ENCODE data around the gene MYH6. TPM values are rescaled to one million over a fixed set of nuclear protein-coding genes. Genes with fewer than 3 reads are reported as not detected.
"Not testable (repeated sequence)": the region's sequence is repeated elsewhere in the genome, so short reads cannot be mapped to it uniquely, and the experiment has no call there.

The MYH6 gene
- total and polyA plus RNA-seq, 4 donors: 0.05 to 0.17 (median 0.06) TPM; not detected in 1

DNA sequence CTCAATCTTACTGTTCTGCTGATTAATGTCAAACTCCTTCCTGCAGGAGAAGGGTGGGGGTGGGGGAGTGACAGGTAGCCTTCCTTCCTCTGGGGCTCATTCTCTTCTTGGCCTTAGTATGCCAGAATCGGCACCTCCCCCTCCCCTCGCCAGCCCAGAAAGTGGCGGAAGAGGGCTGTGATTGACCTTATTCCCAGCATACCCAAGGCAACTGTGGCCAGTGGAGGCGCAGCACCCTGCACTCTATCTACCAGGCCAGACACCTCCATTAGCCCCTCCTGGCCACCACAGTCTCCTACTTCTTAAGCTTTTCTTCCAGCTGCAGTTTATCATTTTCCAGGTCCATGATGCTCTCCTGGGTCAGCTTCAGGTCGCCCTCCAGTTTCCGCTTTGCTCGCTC, 15.5 kb downstream of the MYH6 start:
- no peaks in the 10 kb centered on the region for H3K4me1 ChIP-seq (ENCODE audit: control insufficient read depth in 4 of 4, insufficient read depth in 4 of 4, low read length in 3 of 4)
- H3K27me3 ChIP-seq (ENCODE audit: control insufficient read depth in 4 of 4, insufficient read depth in 4 of 4, low read length in 3 of 4): no peaks in the 10 kb centered on the region
- DNase-seq (ENCODE audit: low spot score): no peak
- no peak overlapping the region for H3K9ac ChIP-seq (ENCODE audit: low read depth in 1 of 2, low read length in 2 of 2)
- TF ChIP-seq, protein P1, sequence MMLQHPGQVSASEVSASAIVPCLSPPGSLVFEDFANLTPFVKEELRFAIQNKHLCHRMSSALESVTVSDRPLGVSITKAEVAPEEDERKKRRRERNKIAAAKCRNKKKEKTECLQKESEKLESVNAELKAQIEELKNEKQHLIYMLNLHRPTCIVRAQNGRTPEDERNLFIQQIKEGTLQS (IDR thresholded peaks at IDR 0.05): no peak
- no peak for TF ChIP-seq RXRA (IDR thresholded peaks at IDR 0.05)
- TF ChIP-seq JUND (IDR thresholded peaks at IDR 0.05): no peak
- TF ChIP-seq FOXA2 (IDR thresholded peaks at IDR 0.05): no peak
- no peak for TF ChIP-seq HNF4G (IDR thresholded peaks at IDR 0.05)
- TF ChIP-seq, protein P2, sequence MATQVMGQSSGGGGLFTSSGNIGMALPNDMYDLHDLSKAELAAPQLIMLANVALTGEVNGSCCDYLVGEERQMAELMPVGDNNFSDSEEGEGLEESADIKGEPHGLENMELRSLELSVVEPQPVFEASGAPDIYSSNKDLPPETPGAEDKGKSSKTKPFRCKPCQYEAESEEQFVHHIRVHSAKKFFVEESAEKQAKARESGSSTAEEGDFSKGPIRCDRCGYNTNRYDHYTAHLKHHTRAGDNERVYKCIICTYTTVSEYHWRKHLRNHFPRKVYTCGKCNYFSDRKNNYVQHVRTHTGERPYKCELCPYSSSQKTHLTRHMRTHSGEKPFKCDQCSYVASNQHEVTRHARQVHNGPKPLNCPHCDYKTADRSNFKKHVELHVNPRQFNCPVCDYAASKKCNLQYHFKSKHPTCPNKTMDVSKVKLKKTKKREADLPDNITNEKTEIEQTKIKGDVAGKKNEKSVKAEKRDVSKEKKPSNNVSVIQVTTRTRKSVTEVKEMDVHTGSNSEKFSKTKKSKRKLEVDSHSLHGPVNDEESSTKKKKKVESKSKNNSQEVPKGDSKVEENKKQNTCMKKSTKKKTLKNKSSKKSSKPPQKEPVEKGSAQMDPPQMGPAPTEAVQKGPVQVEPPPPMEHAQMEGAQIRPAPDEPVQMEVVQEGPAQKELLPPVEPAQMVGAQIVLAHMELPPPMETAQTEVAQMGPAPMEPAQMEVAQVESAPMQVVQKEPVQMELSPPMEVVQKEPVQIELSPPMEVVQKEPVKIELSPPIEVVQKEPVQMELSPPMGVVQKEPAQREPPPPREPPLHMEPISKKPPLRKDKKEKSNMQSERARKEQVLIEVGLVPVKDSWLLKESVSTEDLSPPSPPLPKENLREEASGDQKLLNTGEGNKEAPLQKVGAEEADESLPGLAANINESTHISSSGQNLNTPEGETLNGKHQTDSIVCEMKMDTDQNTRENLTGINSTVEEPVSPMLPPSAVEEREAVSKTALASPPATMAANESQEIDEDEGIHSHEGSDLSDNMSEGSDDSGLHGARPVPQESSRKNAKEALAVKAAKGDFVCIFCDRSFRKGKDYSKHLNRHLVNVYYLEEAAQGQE (IDR thresholded peaks at IDR 0.05): no peak
- no peak for TF ChIP-seq SP1 (IDR thresholded peaks at IDR 0.05)
- TF ChIP-seq RAD21 (IDR thresholded peaks at IDR 0.05): no peak
- TF ChIP-seq NR2F2 (IDR thresholded peaks at IDR 0.05): no peak
- TF ChIP-seq, protein P3, sequence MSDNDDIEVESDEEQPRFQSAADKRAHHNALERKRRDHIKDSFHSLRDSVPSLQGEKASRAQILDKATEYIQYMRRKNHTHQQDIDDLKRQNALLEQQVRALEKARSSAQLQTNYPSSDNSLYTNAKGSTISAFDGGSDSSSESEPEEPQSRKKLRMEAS (IDR thresholded peaks at IDR 0.05): no peak
- no peak for TF ChIP-seq HNF4A (conservative IDR thresholded peaks at IDR 0.05)
- TF ChIP-seq, protein P4, sequence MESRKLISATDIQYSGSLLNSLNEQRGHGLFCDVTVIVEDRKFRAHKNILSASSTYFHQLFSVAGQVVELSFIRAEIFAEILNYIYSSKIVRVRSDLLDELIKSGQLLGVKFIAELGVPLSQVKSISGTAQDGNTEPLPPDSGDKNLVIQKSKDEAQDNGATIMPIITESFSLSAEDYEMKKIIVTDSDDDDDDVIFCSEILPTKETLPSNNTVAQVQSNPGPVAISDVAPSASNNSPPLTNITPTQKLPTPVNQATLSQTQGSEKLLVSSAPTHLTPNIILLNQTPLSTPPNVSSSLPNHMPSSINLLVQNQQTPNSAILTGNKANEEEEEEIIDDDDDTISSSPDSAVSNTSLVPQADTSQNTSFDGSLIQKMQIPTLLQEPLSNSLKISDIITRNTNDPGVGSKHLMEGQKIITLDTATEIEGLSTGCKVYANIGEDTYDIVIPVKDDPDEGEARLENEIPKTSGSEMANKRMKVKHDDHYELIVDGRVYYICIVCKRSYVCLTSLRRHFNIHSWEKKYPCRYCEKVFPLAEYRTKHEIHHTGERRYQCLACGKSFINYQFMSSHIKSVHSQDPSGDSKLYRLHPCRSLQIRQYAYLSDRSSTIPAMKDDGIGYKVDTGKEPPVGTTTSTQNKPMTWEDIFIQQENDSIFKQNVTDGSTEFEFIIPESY (IDR thresholded peaks at IDR 0.05): no peak
- no peak for TF ChIP-seq EGR1 (IDR thresholded peaks at IDR 0.05; ENCODE audit: low read depth in 2 of 2)
- no peak for TF ChIP-seq FOXA1 (IDR thresholded peaks at IDR 0.05)
- TF ChIP-seq GABPA (IDR thresholded peaks at IDR 0.05 in 1 of 2, conservative IDR thresholded peaks at IDR 0.05 in 1 of 2): no peak
- no peak for TF ChIP-seq YY1 (IDR thresholded peaks at IDR 0.05)
- no peaks in the 10 kb centered on the region for H3K9me3 ChIP-seq (ENCODE audit: control insufficient read depth in 4 of 4, low read length in 3 of 4)
- H3K36me3 ChIP-seq (ENCODE audit: control insufficient read depth in 4 of 4, insufficient read depth in 3 of 4, low read depth in 1 of 4, low read length in 3 of 4): no peaks in the 10 kb centered on the region
- no peak overlapping the region for H3K4me3 ChIP-seq (ENCODE audit: low read depth in 1 of 3, low read length in 3 of 3)
- H3K27ac ChIP-seq (ENCODE audit: low read depth in 1 of 2, low read length in 2 of 2): no peak overlapping the region
- 82% methylated on average over 7 of the region's 7 CpGs for WGBS

DNA sequence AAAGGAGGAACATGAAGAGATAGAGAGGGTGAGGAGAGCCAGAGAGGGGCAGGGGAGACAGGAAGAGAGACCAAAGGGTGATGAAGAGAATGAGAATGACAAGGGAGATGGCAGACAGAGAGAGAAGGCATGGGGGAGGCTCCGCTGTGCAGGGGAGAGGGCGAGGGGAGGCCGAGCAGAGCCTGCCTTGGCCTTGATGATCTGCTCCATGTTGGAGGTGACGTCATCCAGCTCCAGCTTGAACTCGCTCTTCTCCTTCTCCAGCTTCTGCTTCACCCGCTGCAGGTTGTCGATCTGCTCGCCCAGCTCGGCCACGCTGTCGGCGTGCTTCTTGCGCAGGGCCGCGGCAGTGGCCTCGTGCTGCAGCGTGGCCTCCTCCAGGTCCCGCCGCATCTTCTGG, 18.2 kb downstream of the MYH6 start:
- not testable (repeated sequence) for H3K27ac ChIP-seq (ENCODE audit: low read depth in 1 of 2, low read length in 2 of 2); H3K36me3 ChIP-seq (ENCODE audit: control insufficient read depth in 4 of 4, insufficient read depth in 3 of 4, low read depth in 1 of 4, low read length in 3 of 4); H3K4me3 ChIP-seq (ENCODE audit: low read depth in 1 of 3, low read length in 3 of 3); DNase-seq (ENCODE audit: low spot score); H3K9me3 ChIP-seq (ENCODE audit: control insufficient read depth in 4 of 4, low read length in 3 of 4); H3K4me1 ChIP-seq (ENCODE audit: control insufficient read depth in 4 of 4, insufficient read depth in 4 of 4, low read length in 3 of 4); H3K9ac ChIP-seq (ENCODE audit: low read depth in 1 of 2, low read length in 2 of 2); H3K27me3 ChIP-seq (ENCODE audit: control insufficient read depth in 4 of 4, insufficient read depth in 4 of 4, low read length in 3 of 4)
- 80% methylated on average over 4 of the region's 19 CpGs for WGBS

Measured in liver (tissue), 9 donors.